DOHH2 (cell line): Measurements from ENCODE around the gene SUCLG1.

Experiments
- CTCF ChIP-seq: fragments of 200-600 bp; sonication (generic); IDR thresholded peaks from one replicate; pipeline ENCODE4 v1.5.1; 2014; ENCODE audit warnings: antibody characterized with exemption, mild to moderate bottlenecking, low read depth, low read length; ENCODE audit not compliant: poor library complexity, severe bottlenecking
- EZH2phosphoT487 ChIP-seq: fragments of 200-600 bp; sonication (generic); IDR thresholded peaks from 2 replicates; pipeline ENCODE4 v1.6.1; 2017; ENCODE audit warnings: borderline replicate concordance, mild to moderate bottlenecking, antibody characterized with exemption, low read length, moderate library complexity, mixed read lengths

DNA sequence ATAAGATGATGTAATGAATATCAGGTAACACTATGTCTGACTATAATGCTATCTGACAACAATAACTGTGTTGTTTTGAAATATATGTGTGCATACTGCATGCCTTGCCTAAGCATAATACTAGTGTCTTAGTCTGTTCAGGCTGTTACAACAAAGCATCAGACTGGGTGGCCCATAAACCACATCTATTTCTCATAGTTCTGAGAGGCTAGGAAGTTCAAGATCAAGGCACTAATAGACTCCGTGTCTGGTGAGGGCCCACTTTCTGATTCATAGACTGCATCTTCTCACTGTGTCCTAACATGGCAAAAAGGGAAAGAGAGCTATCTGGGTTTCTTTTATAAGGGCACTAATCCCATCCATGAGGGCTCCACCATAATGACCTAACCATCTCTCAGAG lies 80.1 kb downstream of the SUCLG1 start:
- no peak for TF ChIP-seq CTCF
- no peak for TF ChIP-seq EZH2phosphoT487
